Stomach (tissue), 4 donors: ENCODE measurements around the gene KLHL2.

Source experiments
- POLR2A ChIP-seq, 4 donors: fragments of 450-650 bp; IDR thresholded peaks; one replicate each; pipeline ENCODE4 v1.6.1; 2016; ENCODE audit warnings: antibody characterized with exemption in 4 of 4, control low read depth in 2 of 4, mild to moderate bottlenecking in 1 of 4, moderate library complexity in 1 of 4
- POLR2AphosphoS5 ChIP-seq, 3 donors: sonication (generic); formaldehyde crosslinking; IDR thresholded peaks; one replicate each; pipeline ENCODE4 v1.6.1; 2016; ENCODE audit warnings: antibody characterized with exemption in 3 of 3
- TF ChIP-seq, protein P1 (sequence below), 7 experiments: fragments of 450-650 bp in 4 of 7; fragments of 200-600 bp in 3 of 7; sonication (generic) in 3 of 7; IDR thresholded peaks; one replicate each; pipeline ENCODE4 v1.5.1; 2016 to 2019; ENCODE audit warnings: antibody characterized with exemption in 7 of 7, control low read depth in 2 of 7, mild to moderate bottlenecking in 1 of 7

DNA sequence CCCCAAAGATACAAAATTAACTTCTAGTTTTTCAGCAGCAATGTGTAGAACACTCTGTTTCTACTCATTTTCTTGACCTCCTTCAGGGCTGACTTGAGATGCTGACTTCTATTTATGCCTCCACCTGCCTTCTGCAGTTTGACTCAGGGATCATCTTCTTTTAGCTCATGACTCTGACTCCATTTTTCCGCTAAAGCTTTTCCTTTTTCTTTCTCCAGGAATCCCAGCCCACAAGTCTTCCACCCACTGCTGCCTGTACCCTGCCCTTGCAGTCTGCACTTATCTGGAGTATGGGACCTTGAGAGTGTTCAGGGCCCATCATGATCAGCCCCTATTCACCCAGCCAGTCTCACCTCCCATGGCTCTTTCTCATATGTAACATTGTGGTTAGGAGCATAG lies 14.9 kb upstream of the KLHL2 start:
- TF ChIP-seq, protein P1, sequence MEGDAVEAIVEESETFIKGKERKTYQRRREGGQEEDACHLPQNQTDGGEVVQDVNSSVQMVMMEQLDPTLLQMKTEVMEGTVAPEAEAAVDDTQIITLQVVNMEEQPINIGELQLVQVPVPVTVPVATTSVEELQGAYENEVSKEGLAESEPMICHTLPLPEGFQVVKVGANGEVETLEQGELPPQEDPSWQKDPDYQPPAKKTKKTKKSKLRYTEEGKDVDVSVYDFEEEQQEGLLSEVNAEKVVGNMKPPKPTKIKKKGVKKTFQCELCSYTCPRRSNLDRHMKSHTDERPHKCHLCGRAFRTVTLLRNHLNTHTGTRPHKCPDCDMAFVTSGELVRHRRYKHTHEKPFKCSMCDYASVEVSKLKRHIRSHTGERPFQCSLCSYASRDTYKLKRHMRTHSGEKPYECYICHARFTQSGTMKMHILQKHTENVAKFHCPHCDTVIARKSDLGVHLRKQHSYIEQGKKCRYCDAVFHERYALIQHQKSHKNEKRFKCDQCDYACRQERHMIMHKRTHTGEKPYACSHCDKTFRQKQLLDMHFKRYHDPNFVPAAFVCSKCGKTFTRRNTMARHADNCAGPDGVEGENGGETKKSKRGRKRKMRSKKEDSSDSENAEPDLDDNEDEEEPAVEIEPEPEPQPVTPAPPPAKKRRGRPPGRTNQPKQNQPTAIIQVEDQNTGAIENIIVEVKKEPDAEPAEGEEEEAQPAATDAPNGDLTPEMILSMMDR (IDR thresholded peaks at IDR 0.05): no peak
- TF ChIP-seq POLR2A (IDR thresholded peaks at IDR 0.05): no peak
- no peak for TF ChIP-seq POLR2AphosphoS5 (IDR thresholded peaks at IDR 0.05)
